Colonic mucosa (tissue), 4 donors: ENCODE results near the gene CARD10. TPM values are rescaled to one million over a fixed set of nuclear protein-coding genes. Genes with fewer than 3 reads are reported as not detected.

Source experiments
- DNase-seq: peaks from one replicate; pipeline ENCODE4 v3.0.0-alpha.2; 2020
- H3K27ac ChIP-seq: fragments of 200-600 bp; one replicate; pipeline ENCODE4 v1.8.0; 2021
- H3K27me3 ChIP-seq: fragments of 200-600 bp; one replicate; pipeline ENCODE4 v1.8.0; 2021
- H3K36me3 ChIP-seq: fragments of 200-600 bp; one replicate; pipeline ENCODE4 v1.8.0; 2021
- H3K4me1 ChIP-seq: fragments of 200-600 bp; one replicate; pipeline ENCODE4 v1.8.0; 2021; ENCODE audit warnings: mild to moderate bottlenecking
- H3K4me3 ChIP-seq: fragments of 200-600 bp; one replicate; pipeline ENCODE4 v1.8.0; 2021
- H3K9ac ChIP-seq, 2 donors: one replicate each; pipeline ENCODE4 v1.7.0; 2013; ENCODE audit warnings: control low read depth in 2 of 2, low read depth in 2 of 2, low read length in 2 of 2
- H3K9me3 ChIP-seq: fragments of 200-600 bp; one replicate; pipeline ENCODE4 v1.8.0; 2021
- intact Hi-C: fragments of 100-400 bp; cut with DNase I; formaldehyde crosslinking; loops from one replicate; pipeline ENCODE4 v1.14.1; 2022
- total RNA-seq, 2 donors: library from RNA; stranded (reverse); fragmentation: NEBNext Ultra II Directional in 1 of 2; extraction: Animal tissue kit (Norgen Biotek cat#: 25700) in 1 of 2; gene quantifications; one replicate each; pipeline ENCODE4 v1.2.1, GENCODE V29; 2021
- TF ChIP-seq, protein P1 (sequence below): fragments of 200-600 bp; IDR thresholded peaks from one replicate; pipeline ENCODE4 v1.8.0; 2022; ENCODE audit warnings: antibody characterized with exemption, mild to moderate bottlenecking
- donor health status: healthy.
- donor health status: DM: no; HTN: no; CAD: no.
- donor health status: DM: no; HTN: no; CAD: no.

The CARD10 gene, protein sequence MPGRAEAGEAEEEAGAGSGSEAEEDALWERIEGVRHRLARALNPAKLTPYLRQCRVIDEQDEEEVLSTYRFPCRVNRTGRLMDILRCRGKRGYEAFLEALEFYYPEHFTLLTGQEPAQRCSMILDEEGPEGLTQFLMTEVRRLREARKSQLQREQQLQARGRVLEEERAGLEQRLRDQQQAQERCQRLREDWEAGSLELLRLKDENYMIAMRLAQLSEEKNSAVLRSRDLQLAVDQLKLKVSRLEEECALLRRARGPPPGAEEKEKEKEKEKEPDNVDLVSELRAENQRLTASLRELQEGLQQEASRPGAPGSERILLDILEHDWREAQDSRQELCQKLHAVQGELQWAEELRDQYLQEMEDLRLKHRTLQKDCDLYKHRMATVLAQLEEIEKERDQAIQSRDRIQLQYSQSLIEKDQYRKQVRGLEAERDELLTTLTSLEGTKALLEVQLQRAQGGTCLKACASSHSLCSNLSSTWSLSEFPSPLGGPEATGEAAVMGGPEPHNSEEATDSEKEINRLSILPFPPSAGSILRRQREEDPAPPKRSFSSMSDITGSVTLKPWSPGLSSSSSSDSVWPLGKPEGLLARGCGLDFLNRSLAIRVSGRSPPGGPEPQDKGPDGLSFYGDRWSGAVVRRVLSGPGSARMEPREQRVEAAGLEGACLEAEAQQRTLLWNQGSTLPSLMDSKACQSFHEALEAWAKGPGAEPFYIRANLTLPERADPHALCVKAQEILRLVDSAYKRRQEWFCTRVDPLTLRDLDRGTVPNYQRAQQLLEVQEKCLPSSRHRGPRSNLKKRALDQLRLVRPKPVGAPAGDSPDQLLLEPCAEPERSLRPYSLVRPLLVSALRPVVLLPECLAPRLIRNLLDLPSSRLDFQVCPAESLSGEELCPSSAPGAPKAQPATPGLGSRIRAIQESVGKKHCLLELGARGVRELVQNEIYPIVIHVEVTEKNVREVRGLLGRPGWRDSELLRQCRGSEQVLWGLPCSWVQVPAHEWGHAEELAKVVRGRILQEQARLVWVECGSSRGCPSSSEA
- 10 to 100 TPM; 59.3 to 60.5 TPM for total RNA-seq

- intact Hi-C loops: no loop called here
- TF ChIP-seq, protein P1, sequence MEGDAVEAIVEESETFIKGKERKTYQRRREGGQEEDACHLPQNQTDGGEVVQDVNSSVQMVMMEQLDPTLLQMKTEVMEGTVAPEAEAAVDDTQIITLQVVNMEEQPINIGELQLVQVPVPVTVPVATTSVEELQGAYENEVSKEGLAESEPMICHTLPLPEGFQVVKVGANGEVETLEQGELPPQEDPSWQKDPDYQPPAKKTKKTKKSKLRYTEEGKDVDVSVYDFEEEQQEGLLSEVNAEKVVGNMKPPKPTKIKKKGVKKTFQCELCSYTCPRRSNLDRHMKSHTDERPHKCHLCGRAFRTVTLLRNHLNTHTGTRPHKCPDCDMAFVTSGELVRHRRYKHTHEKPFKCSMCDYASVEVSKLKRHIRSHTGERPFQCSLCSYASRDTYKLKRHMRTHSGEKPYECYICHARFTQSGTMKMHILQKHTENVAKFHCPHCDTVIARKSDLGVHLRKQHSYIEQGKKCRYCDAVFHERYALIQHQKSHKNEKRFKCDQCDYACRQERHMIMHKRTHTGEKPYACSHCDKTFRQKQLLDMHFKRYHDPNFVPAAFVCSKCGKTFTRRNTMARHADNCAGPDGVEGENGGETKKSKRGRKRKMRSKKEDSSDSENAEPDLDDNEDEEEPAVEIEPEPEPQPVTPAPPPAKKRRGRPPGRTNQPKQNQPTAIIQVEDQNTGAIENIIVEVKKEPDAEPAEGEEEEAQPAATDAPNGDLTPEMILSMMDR: no peak
- Histone ChIP-seq H3K4me1 (peaks cover 11% of the 10 kb centered on the region), H3K27me3 (no peaks in the 10 kb centered on the region), H3K9ac (peak within 1 kb of the TSS; percentile 80 to 86), H3K27ac (peak within 1 kb of the TSS; percentile 81), H3K4me3 (peak within 1 kb of the TSS; percentile 90), H3K36me3 (no peaks in the 10 kb centered on the region), H3K9me3 (no peaks in the 10 kb centered on the region)
- peak; percentile 62 for DNase-seq
Observed at GRCh38 chr22:37519268-37520195, at the start of gene CARD10. Gene CARD10, minus strand, starts transcription at chr22:37519415. Its CDS starts 215 bp downstream, at chr22:37519200.

GRCh38 chr22:37568448-37569008 is 49.3 kb upstream of the CARD10 start:
- Histone ChIP-seq H3K4me3 (no peak overlapping the region), H3K36me3 (peaks cover 3% of the 10 kb centered on the region), H3K9me3 (no peaks in the 10 kb centered on the region), H3K27ac (peak overlapping the region; percentile 73), H3K4me1 (peaks cover 34% of the 10 kb centered on the region), H3K9ac (peak overlapping the region; percentile 61 to 72), H3K27me3 (no peaks in the 10 kb centered on the region)
- TF ChIP-seq, protein P1: no peak
- intact Hi-C loops: no loop called here
- DNase-seq: no peak

DNA sequence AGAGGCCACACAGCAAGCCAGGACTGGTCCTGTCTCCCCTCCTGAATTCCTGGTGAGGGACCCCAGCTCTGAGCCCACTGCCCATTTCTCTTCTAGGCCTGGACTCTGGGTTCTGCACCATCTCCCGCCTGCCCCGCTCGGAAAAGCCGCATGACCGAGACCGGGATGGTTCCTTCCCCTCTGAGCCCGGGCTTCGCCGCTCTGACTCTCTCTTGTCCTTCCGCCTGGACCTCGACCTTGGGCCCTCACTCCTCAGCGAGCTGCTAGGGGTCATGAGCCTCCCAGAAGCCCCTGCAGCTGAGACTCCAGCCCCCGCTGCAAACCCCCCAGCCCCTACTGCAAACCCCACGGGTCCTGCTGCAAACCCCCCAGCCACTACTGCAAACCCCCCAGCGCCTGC is 48.8 kb upstream of the CARD10 start:
- TF ChIP-seq, protein P1: no peak

GRCh38 chr22:37566903-37567798 is 47.9 kb upstream of the CARD10 start:
- no peaks in the 10 kb centered on the region for H3K9me3 ChIP-seq
- no peaks in the 10 kb centered on the region for H3K27me3 ChIP-seq
- intact Hi-C loops: loop anchor here (2.0 kb wide), 1 partner anchor 20 kb away; no protein-coding TSS in a partner anchor
- peaks cover 3% of the 10 kb centered on the region for H3K36me3 ChIP-seq
- TF ChIP-seq, protein P1: peak; percentile 98
- peak overlapping the region; percentile 19 to 61 for H3K9ac ChIP-seq
- no peak overlapping the region for H3K4me3 ChIP-seq
- H3K4me1 ChIP-seq: peaks cover 42% of the 10 kb centered on the region
- DNase-seq: peak; percentile 96
- peak overlapping the region; percentile 51 for H3K27ac ChIP-seq

More for the DNA sequence above, 48.8 kb upstream of the CARD10 start:
- intact Hi-C loops: no loop called here
- Histone ChIP-seq H3K9ac (peak overlapping the region; percentile 13 to 61), H3K27ac (peak overlapping the region; percentile 51), H3K9me3 (no peaks in the 10 kb centered on the region), H3K4me3 (no peak overlapping the region), H3K27me3 (no peaks in the 10 kb centered on the region), H3K36me3 (peaks cover 3% of the 10 kb centered on the region), H3K4me1 (peaks cover 36% of the 10 kb centered on the region)
- DNase-seq: no peak
